GM12865 (cell line): ENCODE results near the gene DIAPH2.
"Not testable (repeated sequence)": the region's sequence is repeated elsewhere in the genome, so short reads cannot be mapped to it uniquely, and the experiment has no call there.

Experiments
- DNase-seq: peaks from one replicate; pipeline ENCODE4 v3.0.0; 2010; ENCODE audit warnings: low read depth
- H3K4me3 ChIP-seq: 2 replicates; pipeline ENCODE4 v1.5.1; 2011; ENCODE audit warnings: mild to moderate bottlenecking, low read depth, low read length, control low read depth
- TF ChIP-seq, protein P1 (sequence below): IDR thresholded peaks from 2 replicates; pipeline ENCODE4 v1.5.1; 2011; ENCODE audit warnings: low read length, control low read depth, low read depth, inconsistent platforms; ENCODE audit not compliant: insufficient read depth; ENCODE audit errors: missing control alignments

The DIAPH2 gene

GRCh38 chrX:96835660-96836289 lies 151.1 kb downstream of the DIAPH2 start:
- peak; percentile 82 for DNase-seq
- TF ChIP-seq, protein P1, sequence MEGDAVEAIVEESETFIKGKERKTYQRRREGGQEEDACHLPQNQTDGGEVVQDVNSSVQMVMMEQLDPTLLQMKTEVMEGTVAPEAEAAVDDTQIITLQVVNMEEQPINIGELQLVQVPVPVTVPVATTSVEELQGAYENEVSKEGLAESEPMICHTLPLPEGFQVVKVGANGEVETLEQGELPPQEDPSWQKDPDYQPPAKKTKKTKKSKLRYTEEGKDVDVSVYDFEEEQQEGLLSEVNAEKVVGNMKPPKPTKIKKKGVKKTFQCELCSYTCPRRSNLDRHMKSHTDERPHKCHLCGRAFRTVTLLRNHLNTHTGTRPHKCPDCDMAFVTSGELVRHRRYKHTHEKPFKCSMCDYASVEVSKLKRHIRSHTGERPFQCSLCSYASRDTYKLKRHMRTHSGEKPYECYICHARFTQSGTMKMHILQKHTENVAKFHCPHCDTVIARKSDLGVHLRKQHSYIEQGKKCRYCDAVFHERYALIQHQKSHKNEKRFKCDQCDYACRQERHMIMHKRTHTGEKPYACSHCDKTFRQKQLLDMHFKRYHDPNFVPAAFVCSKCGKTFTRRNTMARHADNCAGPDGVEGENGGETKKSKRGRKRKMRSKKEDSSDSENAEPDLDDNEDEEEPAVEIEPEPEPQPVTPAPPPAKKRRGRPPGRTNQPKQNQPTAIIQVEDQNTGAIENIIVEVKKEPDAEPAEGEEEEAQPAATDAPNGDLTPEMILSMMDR = no peak
- peak overlapping the region; percentile 20; the same call in 1 of the 2 replicates for H3K4me3 ChIP-seq

GRCh38 chrX:96837808-96838207 lies 153.2 kb downstream of the DIAPH2 start:
- TF ChIP-seq, protein P1 = no peak
- H3K4me3 ChIP-seq = peak overlapping the region; percentile 61
- no peak for DNase-seq

- TF ChIP-seq, protein P1 = no peak
- peak; percentile 13 for DNase-seq
- peak overlapping the region; percentile 61; the same call in 1 of the 2 replicates for H3K4me3 ChIP-seq
Observed at GRCh38 chrX:96838537-96838936, 153.9 kb downstream of the DIAPH2 start.

GRCh38 chrX:96841325-96841724 lies 156.7 kb downstream of the DIAPH2 start:
- TF ChIP-seq, protein P1 = no peak
- no peak for DNase-seq
- no peak overlapping the region for H3K4me3 ChIP-seq

- DNase-seq, H3K4me3 ChIP-seq: not testable (repeated sequence)
Observed at GRCh38 chrX:96841866-96842265, 157.2 kb downstream of the DIAPH2 start.

GRCh38 chrX:96843566-96843965 lies 158.9 kb downstream of the DIAPH2 start:
- no peak overlapping the region for H3K4me3 ChIP-seq
- no peak for DNase-seq
- TF ChIP-seq, protein P1 = no peak

GRCh38 chrX:96846841-96847240 lies 162.2 kb downstream of the DIAPH2 start:
- TF ChIP-seq, protein P1 = no peak
- H3K4me3 ChIP-seq = no peak overlapping the region
- DNase-seq = no peak

- not testable (repeated sequence) for DNase-seq, H3K4me3 ChIP-seq
Observed at GRCh38 chrX:96859422-96859821, 174.8 kb downstream of the DIAPH2 start.
